H4 (cell line): ENCODE measurements around the gene PLEKHH2. TPM values are rescaled to one million over a fixed set of nuclear protein-coding genes. Genes with fewer than 3 reads are reported as not detected.
A peak's percentile ranks its signal among the peaks of the same experiment; 100 is the strongest.
"Not testable (repeated sequence)": the region's sequence is repeated elsewhere in the genome, so short reads cannot be mapped to it uniquely, and the experiment has no call there.

Experiments
- DNase-seq: peaks from one replicate; pipeline ENCODE4 v3.0.0-alpha.2; 2015; ENCODE audit warnings: low spot score
- total RNA-seq: library from RNA; depleted of rRNA; stranded (reverse); fragments of >200 nt; shearing (Covaris generic); gene quantifications from 2 replicates; pipeline ENCODE4 v1.2.3, GENCODE V29; 2014

Gene PLEKHH2
- total RNA-seq, 1 experiment from 2014 or later: 0.75 TPM

DNA sequence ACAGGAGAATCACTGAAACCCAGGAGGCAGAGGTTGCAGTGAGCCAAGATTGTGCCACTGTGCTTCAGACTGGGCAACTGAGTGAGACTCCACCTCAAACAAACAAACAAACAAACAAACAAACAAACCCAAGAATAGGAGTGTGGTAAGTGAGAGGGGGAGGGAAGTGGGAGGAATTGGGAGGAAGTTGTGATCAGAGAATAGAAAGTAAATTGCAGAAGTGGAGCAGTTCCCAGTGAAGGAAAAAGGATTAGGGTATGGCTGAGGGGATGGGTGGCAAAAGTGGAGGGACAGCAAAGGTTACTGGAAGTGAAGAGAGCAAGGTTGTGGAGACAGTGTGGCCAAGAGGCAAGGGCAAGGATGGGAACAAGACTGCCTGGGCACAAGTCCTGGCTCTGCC lies 80.3 kb downstream of the PLEKHH2 start:
- no peak for DNase-seq

- no peak for DNase-seq
Observed at GRCh38 chr2:43718530-43719124, 81.6 kb downstream of the PLEKHH2 start.

DNA sequence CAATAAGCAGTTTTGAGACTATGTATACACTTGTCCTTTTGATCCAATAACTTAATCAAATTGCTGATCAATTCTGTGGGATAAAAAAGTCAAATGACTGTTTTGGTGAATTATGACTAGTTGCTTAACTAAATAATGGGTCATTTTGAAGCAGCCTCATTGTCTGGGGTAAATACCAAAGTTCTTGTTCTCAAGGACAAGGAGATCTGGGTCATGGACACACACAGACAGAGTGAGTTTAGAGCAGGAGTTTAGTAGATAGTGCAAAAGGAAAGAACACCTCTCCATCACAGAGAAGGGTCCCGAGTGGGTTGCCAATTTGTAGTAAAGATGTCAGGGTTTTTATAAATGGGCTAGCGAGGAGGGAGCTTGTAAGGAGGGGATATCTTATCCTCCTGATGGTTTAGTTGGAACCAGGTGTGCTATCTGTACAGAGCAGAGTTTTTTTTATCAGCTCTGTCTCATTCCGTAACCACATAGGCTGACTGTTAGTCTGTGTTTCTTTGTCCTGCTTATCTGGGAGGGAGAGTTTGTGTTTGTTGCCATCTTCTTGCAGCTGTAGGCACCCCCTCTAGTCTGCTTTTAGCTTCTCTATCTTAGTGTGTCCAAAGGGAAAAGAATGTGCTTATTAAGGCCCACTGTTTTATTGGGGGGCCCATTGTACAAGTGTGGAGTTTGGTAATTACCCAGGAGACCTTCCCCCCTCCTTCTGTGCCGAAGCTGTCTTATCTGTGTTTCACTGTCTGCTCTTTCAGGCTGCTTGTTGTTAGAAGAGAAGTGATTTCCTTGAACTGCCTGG lies 87.9 kb downstream of the PLEKHH2 start:
- DNase-seq: no peak

GRCh38 chr2:43725711-43726246 lies 88.7 kb downstream of the PLEKHH2 start:
- no peak for DNase-seq

GRCh38 chr2:43726961-43727633 lies 90.0 kb downstream of the PLEKHH2 start:
- DNase-seq: not testable (repeated sequence)

DNA sequence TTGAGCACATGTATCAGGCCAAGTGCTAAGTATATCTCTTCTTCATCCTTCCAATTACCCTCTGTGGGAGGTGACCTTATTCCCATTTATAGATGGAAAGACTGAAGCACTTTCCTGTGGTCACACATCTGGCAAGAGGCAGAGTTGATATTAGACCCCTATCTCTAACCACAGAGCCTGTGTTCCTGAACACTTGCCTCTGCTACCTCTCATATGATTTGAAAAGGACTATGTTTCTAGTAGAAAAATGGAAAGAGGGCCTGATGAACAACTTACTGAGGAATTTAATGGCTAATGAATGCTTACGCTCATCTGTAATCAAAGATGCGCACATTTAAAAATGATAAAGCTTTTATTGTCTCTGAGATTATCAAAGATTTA lies 90.6 kb downstream of the PLEKHH2 start:
- no peak for DNase-seq

DNA sequence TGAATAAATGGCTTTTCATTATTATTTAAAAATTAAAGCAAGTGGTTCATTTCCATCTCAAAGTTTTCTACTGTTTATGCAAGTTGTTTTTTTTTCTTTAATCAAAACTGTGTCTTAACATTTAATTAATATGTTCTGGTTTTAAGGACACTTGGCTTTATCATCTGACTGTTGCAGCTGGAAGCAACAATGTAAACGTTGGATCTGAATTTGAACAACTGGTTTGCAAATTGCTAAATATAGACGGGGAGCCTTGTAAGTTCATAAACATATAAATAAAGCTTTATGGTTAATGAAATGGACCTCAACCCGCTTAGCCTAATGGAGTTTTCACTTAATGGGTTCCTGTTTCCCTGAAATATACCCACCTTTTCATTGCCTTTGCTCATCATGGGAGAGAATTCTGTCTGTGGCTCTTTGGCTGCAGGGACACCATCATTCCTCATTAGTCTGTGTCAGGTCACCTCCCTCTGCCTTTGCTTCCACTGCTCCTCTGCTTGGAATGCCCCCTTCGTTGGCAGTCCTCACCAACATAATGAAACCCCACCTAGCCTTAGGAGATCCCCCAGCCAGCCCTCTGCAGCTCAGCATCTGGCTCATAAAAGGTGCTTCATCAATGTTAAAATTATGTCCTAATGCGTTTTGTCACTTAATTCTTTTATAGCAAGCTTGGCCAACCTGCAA lies 92.6 kb downstream of the PLEKHH2 start:
- no peak for DNase-seq

DNA sequence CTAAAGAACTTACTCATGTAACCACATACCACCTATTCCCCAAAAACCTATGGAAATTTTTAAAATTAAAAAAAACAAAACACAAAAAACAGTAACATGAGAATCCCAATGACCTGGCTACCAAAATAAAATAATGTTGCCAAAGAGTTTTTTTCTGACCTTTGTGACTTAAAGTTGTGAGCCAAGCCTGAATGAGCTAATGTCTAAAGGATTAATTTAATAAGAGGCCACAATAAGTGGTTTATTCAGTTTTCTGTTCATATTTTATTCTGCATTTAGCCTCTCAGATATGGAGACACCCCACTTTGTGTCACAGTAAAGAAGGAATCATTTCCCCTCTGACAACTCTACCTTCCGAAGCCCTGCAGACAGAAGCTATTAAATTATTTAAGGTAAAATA lies 94.2 kb downstream of the PLEKHH2 start:
- DNase-seq: no peak

DNA sequence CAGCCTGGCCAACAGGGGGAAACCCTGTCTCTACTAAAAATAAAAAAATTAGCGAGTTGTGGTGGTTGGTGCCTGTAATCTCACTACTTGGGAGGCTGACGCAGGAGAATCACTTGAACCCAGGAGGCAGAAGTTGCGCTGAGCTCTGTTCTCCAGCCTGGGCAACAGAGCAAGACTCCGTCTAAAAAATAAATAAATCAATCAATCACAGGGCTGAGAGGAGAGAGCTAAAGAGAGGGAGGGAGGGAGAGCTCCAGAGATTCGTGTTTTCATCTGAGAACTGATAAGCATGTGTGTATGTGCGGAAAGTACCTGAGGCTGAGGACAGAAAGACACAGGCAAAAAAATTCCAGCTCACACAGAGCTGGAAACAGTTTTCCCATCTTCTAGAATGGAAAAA lies 99.6 kb downstream of the PLEKHH2 start:
- DNase-seq: no peak

DNA sequence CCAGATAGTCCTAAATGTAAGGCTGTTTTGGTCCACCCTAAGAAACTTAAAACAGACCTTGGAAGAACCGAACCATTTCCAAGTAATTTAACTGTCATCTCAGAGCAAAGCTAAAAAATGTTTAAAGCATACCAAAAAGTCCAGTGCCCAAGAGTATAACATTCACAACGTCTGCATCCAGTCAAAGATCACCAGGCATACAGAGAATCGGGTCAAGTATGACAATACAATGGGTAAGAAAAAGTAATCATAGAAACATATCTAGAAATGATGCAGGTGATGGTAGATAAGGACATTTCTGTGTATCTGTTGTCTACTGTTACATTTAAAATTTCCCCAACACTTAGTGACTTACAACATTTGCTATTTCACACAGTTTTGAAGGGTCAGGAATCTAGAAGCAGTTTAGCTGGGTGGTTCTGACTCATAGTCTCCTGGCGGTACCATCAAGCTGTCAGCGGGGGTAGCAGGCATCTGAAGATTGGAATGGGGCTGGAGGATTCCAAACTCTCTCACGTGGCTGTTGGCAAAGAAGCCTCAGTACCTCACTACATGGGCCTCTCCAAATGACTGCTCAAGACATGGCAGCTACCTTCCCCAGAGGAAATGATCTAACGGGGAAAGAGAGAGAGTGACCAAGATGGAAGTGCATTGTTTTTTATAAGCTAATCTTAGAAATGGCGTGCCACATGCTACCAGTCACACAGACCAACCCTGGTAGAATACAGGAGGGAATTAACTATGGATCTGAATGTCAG lies 100.2 kb downstream of the PLEKHH2 start:
- no peak for DNase-seq

DNA sequence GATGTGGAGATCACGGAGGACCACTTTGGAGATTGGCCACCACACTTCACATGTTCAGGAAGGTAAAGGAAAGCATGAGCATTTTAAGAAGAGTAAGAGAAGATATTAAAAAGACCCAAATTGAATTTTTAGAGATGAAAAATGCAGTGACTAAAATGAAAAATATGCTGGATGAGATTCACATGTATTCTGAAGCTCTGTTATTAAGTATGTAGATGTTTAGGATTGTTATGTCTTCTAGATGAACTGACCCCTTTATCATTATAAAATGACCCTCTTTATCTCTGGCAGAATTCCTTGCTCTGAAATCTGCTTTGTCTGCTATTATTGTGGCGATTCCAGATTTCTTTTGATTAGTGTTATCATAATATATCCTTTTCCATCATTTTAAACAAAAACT lies 100.8 kb downstream of the PLEKHH2 start:
- DNase-seq: no peak

DNA sequence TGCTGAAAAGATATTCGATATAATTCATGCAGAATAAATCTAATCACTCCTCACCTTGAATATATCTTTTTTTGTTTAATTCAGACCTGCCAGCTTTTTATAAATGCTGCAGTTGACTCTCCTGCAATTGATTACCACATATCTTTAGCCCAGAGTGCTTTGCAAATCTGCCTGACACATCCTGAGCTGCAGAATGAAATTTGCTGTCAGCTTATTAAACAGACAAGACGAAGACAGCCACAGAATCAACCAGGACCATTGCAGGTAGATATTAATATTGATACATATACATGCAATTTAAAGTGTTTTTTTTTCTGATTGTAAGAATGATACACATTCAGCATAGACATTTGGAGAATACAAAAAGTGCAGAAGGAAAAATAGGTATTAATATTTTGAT lies 101.2 kb downstream of the PLEKHH2 start:
- no peak for DNase-seq

DNA sequence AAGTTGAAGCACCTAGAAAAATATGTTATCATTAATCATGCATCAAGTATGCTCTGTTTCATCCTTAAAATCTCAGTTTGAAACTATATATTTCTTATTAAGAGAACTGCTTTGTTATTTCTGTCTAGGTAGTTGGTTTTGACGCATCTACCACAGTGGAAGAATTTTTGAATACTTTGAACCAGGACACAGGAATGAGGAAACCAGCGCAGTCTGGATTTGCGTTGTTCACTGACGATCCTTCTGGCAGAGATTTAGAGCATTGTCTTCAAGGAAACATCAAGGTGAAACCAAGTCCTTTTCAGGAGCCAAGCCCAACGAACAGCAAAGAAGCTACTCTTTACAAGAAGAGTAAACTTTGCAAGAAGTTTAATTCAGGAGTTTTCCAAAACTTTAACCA lies 106.6 kb downstream of the PLEKHH2 start:
- DNase-seq: no peak

- no peak for DNase-seq
Observed at GRCh38 chr2:43745457-43745856, 108.4 kb downstream of the PLEKHH2 start.

DNA sequence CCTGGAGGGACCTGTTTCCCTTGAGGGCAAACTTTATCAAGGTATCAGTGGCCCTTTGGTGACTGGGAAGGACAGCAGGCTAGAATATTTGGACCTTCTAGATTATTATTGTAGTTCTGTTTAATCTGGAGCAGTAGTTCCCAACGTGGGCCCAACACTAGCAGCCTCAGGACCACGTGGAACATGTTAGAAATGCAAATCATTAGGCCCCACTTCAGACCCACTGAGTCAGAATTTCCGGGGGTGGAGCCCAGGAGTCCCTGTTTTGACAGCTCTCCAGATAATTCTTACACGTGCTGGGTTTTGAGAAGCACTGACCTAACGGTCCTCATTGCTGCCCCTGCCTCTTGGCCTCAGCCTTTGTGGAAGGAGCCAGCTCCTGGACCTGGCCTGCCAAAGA lies 111.3 kb downstream of the PLEKHH2 start:
- DNase-seq: no peak

- no peak for DNase-seq
Observed at GRCh38 chr2:43749583-43749982, 112.5 kb downstream of the PLEKHH2 start.

- no peak for DNase-seq
Observed at GRCh38 chr2:43751476-43751990, 114.5 kb downstream of the PLEKHH2 start.

DNA sequence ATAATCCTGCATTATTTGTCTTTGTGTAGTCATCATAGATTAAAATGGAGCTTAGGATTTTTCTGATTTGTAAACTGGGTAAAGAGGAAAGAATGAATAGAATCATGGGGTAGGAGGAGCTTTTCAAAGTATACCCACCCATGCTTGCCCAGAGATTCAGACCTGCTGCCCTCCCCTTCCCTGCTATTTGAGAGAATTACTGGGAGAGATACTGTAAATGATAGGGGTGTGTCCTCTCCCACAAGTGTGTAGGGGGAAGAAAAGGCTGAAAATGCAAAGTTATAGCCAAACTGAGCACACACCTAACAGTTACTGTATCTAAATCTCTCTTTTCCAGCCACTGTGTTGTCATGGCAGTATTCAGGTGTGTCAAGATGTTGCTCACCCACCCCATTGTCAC lies 115.2 kb downstream of the PLEKHH2 start:
- DNase-seq: no peak

GRCh38 chr2:43754180-43754579 lies 117.1 kb downstream of the PLEKHH2 start:
- no peak for DNase-seq

- DNase-seq: peak; percentile 51
Observed at GRCh38 chr2:43758739-43759138, 121.7 kb downstream of the PLEKHH2 start.

- DNase-seq: peak; percentile 61
Observed at GRCh38 chr2:43759195-43759594, 122.1 kb downstream of the PLEKHH2 start.
